Skin epidermis (tissue), 12 donors: ENCODE measurements around the gene MYOM1.
"Not testable (repeated sequence)": the region's sequence is repeated elsewhere in the genome, so short reads cannot be mapped to it uniquely, and the experiment has no call there.

Experiments used
- H3K27ac ChIP-seq, 21 experiments: fragments of 200-600 bp; sonication (generic) in 11 of 21; one replicate each; pipeline ENCODE4 v1.5.0; 2020; ENCODE audit warnings: mild to moderate bottlenecking in 3 of 21, inconsistent platforms in 2 of 21, moderate library complexity in 2 of 21
- H3K4me3 ChIP-seq, 7 experiments: fragments of 200-600 bp; sonication (generic) in 2 of 7; one replicate each; pipeline ENCODE4 v1.5.0; 2020; ENCODE audit warnings: inconsistent platforms in 2 of 7, mild to moderate bottlenecking in 2 of 7, moderate library complexity in 1 of 7

Gene MYOM1

GRCh38 chr18:3225588-3225987 lies 5.8 kb upstream of the MYOM1 start:
- H3K27ac ChIP-seq, result no peak overlapping the region

GRCh38 chr18:3224223-3224622 lies 4.5 kb upstream of the MYOM1 start:
- Histone ChIP-seq H3K27ac (no peak overlapping the region), H3K4me3 (no peak overlapping the region)

More at GRCh38 chr18:3225588-3225987, 5.8 kb upstream of the MYOM1 start:
- H3K4me3 ChIP-seq, result no peak overlapping the region

GRCh38 chr18:3223356-3223755 lies 3.6 kb upstream of the MYOM1 start:
- no peak overlapping the region for H3K4me3 ChIP-seq
- no peak overlapping the region for H3K27ac ChIP-seq

- H3K4me3 ChIP-seq, result no peak overlapping the region
- H3K27ac ChIP-seq, result no peak overlapping the region
These were observed 1.7 kb upstream of the MYOM1 start for GRCh38 chr18:3221496-3221895.

GRCh38 chr18:3220868-3221267 lies 1.1 kb upstream of the MYOM1 start:
- H3K27ac ChIP-seq, H3K4me3 ChIP-seq: not testable (repeated sequence)

GRCh38 chr18:3219241-3219630 lies 532 bp downstream of the MYOM1 start:
- no peak overlapping the region for H3K4me3 ChIP-seq
- no peak overlapping the region for H3K27ac ChIP-seq

- no peak overlapping the region for H3K4me3 ChIP-seq
- H3K27ac ChIP-seq, result no peak overlapping the region
These were observed 949 bp downstream of the MYOM1 start for GRCh38 chr18:3218819-3219218.

- Histone ChIP-seq H3K27ac (no peak overlapping the region), H3K4me3 (no peak overlapping the region)
These were observed 1.7 kb downstream of the MYOM1 start for GRCh38 chr18:3217948-3218647.

- Histone ChIP-seq H3K27ac (no peak overlapping the region), H3K4me3 (no peak overlapping the region)
These were observed 2.8 kb downstream of the MYOM1 start for GRCh38 chr18:3216987-3217386.

GRCh38 chr18:3214855-3215637 lies 4.7 kb downstream of the MYOM1 start:
- no peak overlapping the region for H3K4me3 ChIP-seq
- no peak overlapping the region for H3K27ac ChIP-seq

GRCh38 chr18:3213300-3214059 lies 6.3 kb downstream of the MYOM1 start:
- H3K4me3 ChIP-seq, result no peak overlapping the region
- no peak overlapping the region for H3K27ac ChIP-seq

GRCh38 chr18:3212657-3213056 lies 7.1 kb downstream of the MYOM1 start:
- no peak overlapping the region for H3K27ac ChIP-seq
- H3K4me3 ChIP-seq, result no peak overlapping the region

GRCh38 chr18:3211236-3211992 lies 8.4 kb downstream of the MYOM1 start:
- Histone ChIP-seq H3K27ac (no peak overlapping the region), H3K4me3 (no peak overlapping the region)

GRCh38 chr18:3209859-3210569 lies 9.8 kb downstream of the MYOM1 start:
- Histone ChIP-seq H3K27ac (no peak overlapping the region), H3K4me3 (no peak overlapping the region)

GRCh38 chr18:3207565-3207964 lies 12.2 kb downstream of the MYOM1 start:
- H3K4me3 ChIP-seq, result no peak overlapping the region
- no peak overlapping the region for H3K27ac ChIP-seq

- no peak overlapping the region for H3K27ac ChIP-seq
- H3K4me3 ChIP-seq, result no peak overlapping the region
These were observed 14.5 kb downstream of the MYOM1 start for GRCh38 chr18:3205239-3205638.

GRCh38 chr18:3199942-3200645 lies 19.7 kb downstream of the MYOM1 start:
- no peak overlapping the region for H3K27ac ChIP-seq
- no peak overlapping the region for H3K4me3 ChIP-seq

GRCh38 chr18:3198260-3198860 lies 21.4 kb downstream of the MYOM1 start:
- not testable (repeated sequence) for H3K27ac ChIP-seq, H3K4me3 ChIP-seq
